Calu3 (cell line): ENCODE results near the gene SPAG16. TPM values are rescaled to one million over a fixed set of nuclear protein-coding genes. Genes with fewer than 3 reads are reported as not detected.

ENCODE experiments used
- BruUV-seq: library from RNA; stranded (reverse); fragments of 400-500 nt; replicated peaks from 2 replicates; lab custom pipeline; 2021; lab: Mats Ljungman, UMichigan
- CTCF ChIA-PET: fragments of 300-600 bp; sonication (Branson Sonifier 250); formaldehyde crosslinking; loops from one replicate; lab custom pipeline; 2022; ENCODE audit warnings: antibody characterized with exemption; lab: Charles Lee
- DNase-seq: peaks from one replicate; pipeline ENCODE4 v3.0.0; 2022
- H3K27ac Mint-ChIP-seq: one replicate; pipeline ENCODE4 v1.8.0; 2022; ENCODE audit warnings: mixed read lengths; ENCODE audit not compliant: unreplicated experiment
- H3K27me3 Mint-ChIP-seq: one replicate; pipeline ENCODE4 v1.8.0; 2022; ENCODE audit warnings: mixed read lengths; ENCODE audit not compliant: unreplicated experiment
- H3K36me3 Mint-ChIP-seq: one replicate; pipeline ENCODE4 v1.8.0; 2022; ENCODE audit warnings: mild to moderate bottlenecking, moderate library complexity, mixed read lengths; ENCODE audit not compliant: insufficient read depth, unreplicated experiment
- H3K4me1 Mint-ChIP-seq: one replicate; pipeline ENCODE4 v1.8.0; 2022; ENCODE audit warnings: mild to moderate bottlenecking, low read depth, mixed read lengths; ENCODE audit not compliant: unreplicated experiment
- H3K4me3 Mint-ChIP-seq: one replicate; pipeline ENCODE4 v1.8.0; 2022; ENCODE audit warnings: mild to moderate bottlenecking, low read depth, moderate library complexity, mixed read lengths; ENCODE audit not compliant: unreplicated experiment
- H3K9me3 Mint-ChIP-seq: one replicate; pipeline ENCODE4 v1.8.0; 2022; ENCODE audit warnings: low read depth, mixed read lengths; ENCODE audit not compliant: unreplicated experiment
- CTCF ChIP-seq: fragments of 200-600 bp; IDR thresholded peaks from one replicate; pipeline ENCODE4 v1.8.0; 2022; ENCODE audit warnings: antibody characterized with exemption; ENCODE audit not compliant: unreplicated experiment
- intact Hi-C: fragments of 100-400 bp; cut with micrococcal nuclease; formaldehyde crosslinking; loops from one replicate; pipeline ENCODE4 v1.10.0; 2022; ENCODE audit not compliant: unreplicated experiment
- total RNA-seq: library from RNA; stranded (reverse); gene quantifications from 2 replicates; pipeline ENCODE4 v1.2.3, GENCODE V29; 2022

The SPAG16 gene
- total RNA-seq, 1 experiment from 2014 or later, result 30.2 TPM

GRCh38 chr2:214077727-214078126, 793.5 kb downstream of the SPAG16 start:
- Mint-ChIP-seq H3K4me1 (peaks cover 20% of the 10 kb centered on the region), H3K27ac (no peak overlapping the region), H3K9me3 (no peaks in the 10 kb centered on the region), H3K27me3 (no peaks in the 10 kb centered on the region), H3K36me3 (no peaks in the 10 kb centered on the region), H3K4me3 (no peak overlapping the region)
- CTCF ChIA-PET, result no interaction called here
- no peak for DNase-seq
- TF ChIP-seq CTCF, result no peak
- BruUV-seq, result no TSS peak
- intact Hi-C loops, result no loop called here

- CTCF ChIA-PET, result interaction anchor here (0.5 kb wide), 1 partner anchor 46 kb away, joined by 3 read pairs; no protein-coding TSS in a partner anchor
- no peak for TF ChIP-seq CTCF
- intact Hi-C loops, result no loop called here
- DNase-seq, result no peak
- no TSS peak for BruUV-seq
- peaks cover 20% of the 10 kb centered on the region for H3K4me1 Mint-ChIP-seq
- no peak overlapping the region for H3K4me3 Mint-ChIP-seq
- H3K27me3 Mint-ChIP-seq, result no peaks in the 10 kb centered on the region
- H3K9me3 Mint-ChIP-seq, result no peaks in the 10 kb centered on the region
- H3K36me3 Mint-ChIP-seq, result no peaks in the 10 kb centered on the region
- H3K27ac Mint-ChIP-seq, result no peak overlapping the region
Observed at GRCh38 chr2:214079032-214079431, 794.8 kb downstream of the SPAG16 start.

- Mint-ChIP-seq H3K27me3 (no peaks in the 10 kb centered on the region), H3K4me1 (no peaks in the 10 kb centered on the region), H3K9me3 (no peaks in the 10 kb centered on the region), H3K36me3 (no peaks in the 10 kb centered on the region), H3K27ac (no peak overlapping the region), H3K4me3 (no peak overlapping the region)
- no peak for DNase-seq
- intact Hi-C loops, result no loop called here
- no TSS peak for BruUV-seq
- CTCF ChIA-PET, result no interaction called here
- TF ChIP-seq CTCF, result no peak
Observed at GRCh38 chr2:214088536-214088935, 804.3 kb downstream of the SPAG16 start.

- H3K27me3 Mint-ChIP-seq, result no peaks in the 10 kb centered on the region
- H3K36me3 Mint-ChIP-seq, result no peaks in the 10 kb centered on the region
- BruUV-seq, result no TSS peak
- H3K4me1 Mint-ChIP-seq, result no peaks in the 10 kb centered on the region
- intact Hi-C loops, result no loop called here
- H3K27ac Mint-ChIP-seq, result no peak overlapping the region
- H3K9me3 Mint-ChIP-seq, result no peaks in the 10 kb centered on the region
- CTCF ChIA-PET, result no interaction called here
- TF ChIP-seq CTCF, result no peak
- DNase-seq, result no peak
- H3K4me3 Mint-ChIP-seq, result no peak overlapping the region
Observed at GRCh38 chr2:214096208-214096715, 812.0 kb downstream of the SPAG16 start.
